GM21786 (cell line): ENCODE measurements around the gene SLC22A6.
"Not testable (repeated sequence)": the region's sequence is repeated elsewhere in the genome, so short reads cannot be mapped to it uniquely, and the experiment has no call there.

Source experiments
- ATAC-seq: cut with Tn5 transposase; IDR thresholded peaks from one replicate; pipeline ENCODE4 v1.9.1; 2021; ENCODE audit not compliant: unreplicated experiment

The SLC22A6 gene

DNA sequence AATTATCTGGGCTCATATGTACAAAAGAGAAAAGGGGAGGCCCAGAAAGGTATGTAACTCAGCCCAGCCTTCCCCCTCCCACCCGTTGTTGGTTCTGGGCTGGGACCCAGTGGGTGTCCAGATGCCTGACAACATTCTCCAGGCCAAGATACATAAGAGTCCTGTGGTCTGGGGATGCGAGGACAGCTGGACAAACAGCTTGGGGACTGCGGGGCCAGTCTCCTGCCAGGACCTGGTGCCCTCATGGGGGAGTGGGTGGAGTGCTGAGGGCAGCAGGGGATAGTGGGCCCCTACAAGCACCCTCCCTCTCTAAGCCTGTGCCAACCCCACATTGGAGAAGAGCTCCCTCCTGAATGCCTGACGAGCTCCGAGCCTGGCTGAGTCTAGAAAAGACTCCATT is 3.5 kb upstream of the SLC22A6 start:
- ATAC-seq = no peak

DNA sequence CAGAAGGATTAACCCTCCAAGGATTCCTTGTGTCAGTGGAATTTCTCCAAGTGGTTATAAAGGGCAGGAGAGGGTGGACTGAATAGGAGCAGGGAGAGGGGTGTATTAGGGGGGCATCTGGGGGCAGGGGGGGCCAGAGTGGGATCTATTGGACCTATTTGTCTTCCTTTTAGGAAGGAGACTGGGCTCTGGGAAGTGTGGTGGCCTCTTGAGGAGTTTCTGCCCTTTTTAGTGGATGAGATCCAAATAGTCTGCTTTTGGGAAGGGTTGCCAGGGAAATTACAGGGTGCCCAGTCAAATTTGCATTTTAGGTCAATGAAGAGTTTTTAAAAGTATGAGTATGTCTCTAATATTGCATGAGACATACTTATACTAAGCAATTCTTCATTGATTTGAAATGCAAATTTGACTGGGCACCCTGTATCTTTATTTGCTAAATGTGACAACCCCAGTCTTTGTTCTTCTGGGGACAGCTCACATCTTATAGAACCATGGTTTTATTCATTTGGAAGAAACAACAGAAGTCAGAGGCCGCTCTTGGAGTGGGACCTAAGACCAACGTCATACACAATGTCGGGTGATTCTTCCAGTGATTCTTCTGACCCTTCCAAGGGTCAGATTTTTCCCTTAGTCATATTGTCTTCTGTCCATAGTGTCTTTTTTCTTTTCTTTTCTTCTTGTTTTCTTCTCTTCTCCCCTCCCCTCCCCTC is 429 bp upstream of the SLC22A6 start:
- no peak for ATAC-seq

DNA sequence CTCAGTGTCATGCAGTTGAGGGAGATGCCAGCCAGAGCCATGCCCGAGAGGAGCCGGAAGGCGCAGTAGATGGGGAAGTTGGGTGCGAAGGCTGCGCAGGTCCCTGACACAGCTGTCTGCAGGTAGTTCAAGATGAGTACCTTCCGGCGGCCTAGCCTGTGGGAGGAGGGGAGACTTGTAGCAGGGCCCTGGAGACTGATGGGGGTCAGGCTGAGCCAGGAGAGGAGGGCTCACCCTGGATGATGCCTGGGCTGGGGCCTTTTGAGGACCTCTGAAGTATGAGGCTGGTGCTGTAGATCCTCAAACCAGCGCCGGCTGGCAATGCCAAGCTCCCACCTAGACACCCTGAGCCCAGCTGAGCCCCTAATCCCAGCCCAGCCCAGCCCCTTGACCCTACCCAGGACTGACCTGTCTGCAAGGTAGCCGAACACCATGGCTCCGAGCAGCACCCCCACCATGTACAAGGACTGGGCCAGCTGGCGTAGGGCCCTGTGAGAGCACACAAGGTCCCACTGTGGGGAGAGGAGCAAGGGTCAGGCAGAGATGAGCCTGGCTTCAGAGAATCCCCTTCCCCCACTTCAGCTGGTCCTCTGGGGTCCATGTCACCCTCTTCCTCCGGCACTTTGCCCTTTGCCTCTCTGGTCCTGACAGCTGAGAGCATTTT is 1.1 kb downstream of the SLC22A6 start:
- ATAC-seq = no peak

DNA sequence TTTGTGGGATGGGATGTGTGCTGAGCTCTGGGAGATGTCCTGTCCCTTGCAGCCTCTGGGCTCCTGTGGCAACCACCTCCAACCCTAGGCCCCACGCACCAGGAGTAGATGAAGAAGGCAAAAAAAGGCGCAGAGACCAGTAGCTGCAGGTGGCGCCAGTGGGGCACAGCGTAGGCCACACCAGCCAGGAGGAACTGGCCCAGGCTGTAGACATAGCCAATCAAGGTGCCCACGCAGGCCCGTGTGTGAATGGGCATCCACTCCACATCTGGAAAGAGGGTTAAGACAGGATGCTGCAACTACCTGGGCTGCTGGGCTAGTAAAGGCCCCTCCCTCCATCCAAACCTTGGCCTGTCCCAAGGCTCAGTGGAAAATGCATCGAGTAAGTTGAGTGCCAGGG is 3.0 kb downstream of the SLC22A6 start:
- no peak for ATAC-seq

- ATAC-seq = no peak
These were observed 4.5 kb downstream of the SLC22A6 start for GRCh38 chr11:62980133-62980760.

DNA sequence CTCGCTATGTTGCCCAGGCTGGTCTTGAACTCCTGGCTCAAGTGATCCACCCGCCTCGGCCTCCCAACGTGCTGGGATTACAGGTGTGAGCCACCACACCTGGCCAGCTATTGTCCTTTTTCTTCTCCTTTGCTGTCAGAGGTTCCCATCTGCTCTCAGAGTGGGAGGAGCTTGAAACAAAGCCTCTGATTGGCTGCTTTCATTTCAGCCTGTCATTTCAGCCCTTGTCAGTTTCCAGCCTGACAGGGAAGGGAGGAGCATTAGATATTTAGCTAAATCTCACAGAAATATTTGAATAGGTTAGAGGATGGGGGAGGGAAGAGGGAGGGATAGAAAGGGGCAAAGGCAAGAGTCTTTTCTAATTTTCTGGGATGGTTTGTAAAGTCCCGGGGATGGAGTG is 8.7 kb downstream of the SLC22A6 start:
- no peak for ATAC-seq

- ATAC-seq = no peak
These were observed 9.8 kb downstream of the SLC22A6 start for GRCh38 chr11:62974848-62975522.

DNA sequence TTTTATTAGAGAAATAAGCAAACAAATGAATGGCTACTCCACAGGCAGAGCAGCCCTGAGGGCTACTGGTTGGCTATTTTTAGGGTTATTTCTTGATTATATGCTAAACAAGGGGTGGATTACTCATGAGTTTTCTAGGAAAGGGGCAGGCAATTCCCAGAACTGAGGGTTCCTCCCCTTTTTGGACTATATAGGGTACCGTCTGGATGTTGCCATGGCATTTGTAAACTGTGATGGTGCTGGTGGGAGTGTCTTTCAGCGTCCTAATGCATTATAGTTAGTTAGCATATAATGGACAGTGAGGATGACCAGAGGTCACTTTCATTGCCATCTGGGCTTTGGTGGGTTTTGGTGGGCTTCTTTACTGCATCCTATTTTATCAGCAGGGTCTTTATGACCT is 19.2 kb downstream of the SLC22A6 start:
- no peak for ATAC-seq

DNA sequence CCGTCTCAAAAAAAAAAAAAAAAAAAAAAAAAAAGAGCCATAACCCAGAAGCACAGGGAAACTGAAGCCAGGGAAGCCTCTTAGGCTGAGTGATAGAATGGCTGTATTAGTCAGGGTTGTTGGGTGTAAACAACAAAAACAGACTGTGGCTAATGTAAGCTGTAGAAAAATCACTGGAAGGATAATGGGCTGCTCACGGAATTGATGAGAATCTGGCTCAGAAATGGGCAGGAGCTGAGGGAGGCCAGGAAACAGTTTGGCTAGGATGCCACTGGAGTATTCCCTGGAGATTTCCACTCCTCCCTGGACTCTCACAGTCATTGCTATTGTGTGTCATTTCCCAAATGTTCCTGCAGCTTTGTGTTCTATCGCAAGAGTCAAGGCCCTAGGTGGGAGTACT is 22.4 kb downstream of the SLC22A6 start:
- ATAC-seq = no peak

- ATAC-seq = no peak
These were observed 23.7 kb downstream of the SLC22A6 start for GRCh38 chr11:62961017-62961570.

DNA sequence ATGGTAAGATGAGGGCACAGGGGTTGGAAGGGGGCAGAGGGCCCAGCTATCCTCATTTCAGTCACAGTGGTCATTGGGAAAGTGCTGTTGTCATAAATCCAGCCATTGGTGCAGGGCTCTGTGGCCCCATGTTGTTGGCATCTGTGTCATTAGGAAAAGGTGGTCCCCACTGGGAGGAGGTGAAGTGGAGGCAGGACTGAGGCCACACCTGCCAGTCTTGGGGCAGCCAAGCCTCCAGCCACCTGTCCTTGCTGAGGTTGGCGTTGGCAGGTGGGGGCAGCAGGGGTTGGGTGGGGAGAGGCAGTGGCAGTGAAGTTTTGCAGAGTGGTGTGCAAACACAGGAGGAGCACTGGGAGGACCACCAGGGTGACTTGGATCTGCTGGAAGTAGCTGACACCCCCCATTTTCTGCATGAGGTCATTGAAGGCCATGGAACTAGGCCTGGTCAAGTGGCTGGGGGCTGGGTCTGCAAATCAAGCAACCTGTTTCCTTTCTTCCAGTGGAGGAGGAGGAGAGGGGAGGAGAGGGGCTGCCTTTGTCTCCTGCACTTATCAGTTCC is 25.3 kb downstream of the SLC22A6 start:
- no peak for ATAC-seq

DNA sequence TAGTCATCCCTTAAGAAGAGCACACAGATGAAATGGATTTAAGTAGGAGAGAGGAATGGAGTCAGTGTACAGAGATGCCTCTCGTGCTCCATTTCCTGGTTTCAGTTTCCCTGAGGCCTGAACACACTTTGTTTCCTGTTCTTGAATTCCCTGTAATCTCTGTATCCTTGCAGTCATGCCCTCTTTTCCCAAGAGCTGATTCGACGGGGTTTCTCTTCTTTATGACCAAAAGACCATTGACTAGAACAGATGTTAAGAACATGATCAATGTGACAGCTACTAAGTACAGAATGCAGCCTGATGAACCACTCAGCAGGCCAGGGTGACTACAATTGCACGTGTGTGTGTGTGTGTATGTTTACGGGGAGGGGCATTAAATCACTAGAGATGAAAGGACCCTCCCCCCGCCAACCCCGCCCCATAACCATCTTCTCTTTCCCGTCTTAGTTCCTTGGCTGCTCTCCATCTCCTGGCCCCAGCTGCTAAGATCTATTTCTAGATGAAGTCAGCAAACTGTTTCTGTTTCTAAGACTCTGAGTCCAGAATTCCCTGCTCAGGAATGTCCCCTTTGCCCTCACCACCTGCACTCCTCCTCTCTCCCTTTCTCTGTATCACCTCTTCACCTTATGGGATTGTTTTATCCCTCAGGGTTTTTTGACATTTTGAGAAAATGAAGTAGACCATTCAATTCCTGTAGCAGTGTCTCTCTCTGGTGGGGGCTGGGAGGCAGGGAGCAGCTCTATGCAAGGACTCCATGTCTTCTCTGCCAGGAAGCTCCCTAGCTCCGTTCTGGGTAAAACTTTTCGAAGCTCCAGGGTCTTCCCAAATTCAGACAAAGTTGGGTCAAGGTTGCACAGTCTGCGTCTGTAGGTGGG is 26.0 kb downstream of the SLC22A6 start:
- ATAC-seq = no peak

- ATAC-seq = no peak
These were observed 27.6 kb downstream of the SLC22A6 start for GRCh38 chr11:62957147-62957546.

GRCh38 chr11:62954478-62954877 is 30.3 kb downstream of the SLC22A6 start:
- ATAC-seq = no peak

- no peak for ATAC-seq
These were observed 31.0 kb downstream of the SLC22A6 start for GRCh38 chr11:62953811-62954210.

GRCh38 chr11:62948765-62949320 is 35.9 kb downstream of the SLC22A6 start:
- ATAC-seq = no peak

DNA sequence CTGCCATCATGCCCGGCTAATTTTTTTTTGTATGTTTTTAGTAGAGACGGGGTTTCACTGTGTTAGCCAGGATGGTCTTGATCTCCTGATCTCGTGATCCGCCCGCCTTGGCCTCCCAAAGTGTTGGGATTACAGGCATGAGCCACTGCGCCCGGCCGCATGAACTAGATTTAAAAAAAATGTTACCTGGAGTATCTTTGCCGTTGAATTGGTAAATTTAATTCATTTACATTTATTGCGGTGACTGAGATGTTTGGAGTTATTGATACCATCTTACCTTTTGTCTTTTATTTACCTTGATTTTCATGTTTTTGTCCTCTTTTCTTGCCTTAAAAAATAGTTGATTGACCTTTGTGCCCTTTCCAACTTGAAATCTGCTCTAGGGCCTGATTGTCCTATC is 39.2 kb downstream of the SLC22A6 start:
- not testable (repeated sequence) for ATAC-seq

GRCh38 chr11:62937528-62937927 is 47.2 kb downstream of the SLC22A6 start:
- not testable (repeated sequence) for ATAC-seq

DNA sequence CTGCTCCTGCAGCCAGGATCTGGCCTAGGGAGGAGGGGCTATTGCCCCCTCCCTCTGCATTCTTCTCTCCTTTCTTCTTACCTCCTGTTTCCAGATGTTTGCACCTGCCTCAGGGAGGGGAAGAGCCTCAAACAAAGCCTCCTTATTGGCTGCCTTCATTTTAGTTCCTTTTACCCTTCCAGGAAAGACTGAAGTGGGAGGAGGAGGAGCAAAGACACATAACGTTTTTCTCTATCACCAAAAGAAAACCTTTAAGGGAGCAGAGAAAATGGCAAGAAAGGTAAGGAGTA is 50.3 kb downstream of the SLC22A6 start:
- ATAC-seq = no peak
